ENCODE measurements around the gene CDC16.

- TF ChIP-seq CTCF (conservative IDR thresholded peaks at IDR 0.05; ENCODE audit: low read length) (no peak), EZH2phosphoT487 (IDR thresholded peaks at IDR 0.05; ENCODE audit: borderline replicate concordance) (no peak)
These were observed 61.8 kb downstream of the CDC16 start for GRCh38 chr13:114296448-114296847.

Data from Loucy (cell line).